ENCODE measurements around the gene CENPN.

CENPN gene

DNA sequence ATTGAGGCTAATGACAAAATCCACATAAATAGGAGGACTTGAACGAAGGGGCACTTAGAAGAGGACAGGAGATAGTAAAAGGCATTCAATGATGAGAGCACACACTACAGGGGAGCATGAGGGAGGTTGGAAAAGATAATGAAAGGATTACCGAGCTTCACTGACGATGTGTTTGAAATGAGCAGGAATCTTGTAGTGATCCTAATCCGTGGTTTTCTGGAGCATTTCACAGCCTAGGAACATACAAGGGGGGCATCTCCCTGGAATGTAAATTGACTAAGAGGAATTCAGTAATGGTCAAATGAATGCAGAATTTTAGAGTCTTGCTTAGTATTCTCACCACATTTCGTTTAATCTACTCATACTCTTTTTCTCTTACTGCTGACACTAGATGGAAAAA, 33.8 kb downstream of the CENPN start:
- TF ChIP-seq, protein P1, sequence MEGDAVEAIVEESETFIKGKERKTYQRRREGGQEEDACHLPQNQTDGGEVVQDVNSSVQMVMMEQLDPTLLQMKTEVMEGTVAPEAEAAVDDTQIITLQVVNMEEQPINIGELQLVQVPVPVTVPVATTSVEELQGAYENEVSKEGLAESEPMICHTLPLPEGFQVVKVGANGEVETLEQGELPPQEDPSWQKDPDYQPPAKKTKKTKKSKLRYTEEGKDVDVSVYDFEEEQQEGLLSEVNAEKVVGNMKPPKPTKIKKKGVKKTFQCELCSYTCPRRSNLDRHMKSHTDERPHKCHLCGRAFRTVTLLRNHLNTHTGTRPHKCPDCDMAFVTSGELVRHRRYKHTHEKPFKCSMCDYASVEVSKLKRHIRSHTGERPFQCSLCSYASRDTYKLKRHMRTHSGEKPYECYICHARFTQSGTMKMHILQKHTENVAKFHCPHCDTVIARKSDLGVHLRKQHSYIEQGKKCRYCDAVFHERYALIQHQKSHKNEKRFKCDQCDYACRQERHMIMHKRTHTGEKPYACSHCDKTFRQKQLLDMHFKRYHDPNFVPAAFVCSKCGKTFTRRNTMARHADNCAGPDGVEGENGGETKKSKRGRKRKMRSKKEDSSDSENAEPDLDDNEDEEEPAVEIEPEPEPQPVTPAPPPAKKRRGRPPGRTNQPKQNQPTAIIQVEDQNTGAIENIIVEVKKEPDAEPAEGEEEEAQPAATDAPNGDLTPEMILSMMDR (IDR thresholded peaks at IDR 0.05; ENCODE audit: low read depth, low read length) = no peak
- no peak for DNase-seq (ENCODE audit: extremely low read depth, low read depth)

DNA sequence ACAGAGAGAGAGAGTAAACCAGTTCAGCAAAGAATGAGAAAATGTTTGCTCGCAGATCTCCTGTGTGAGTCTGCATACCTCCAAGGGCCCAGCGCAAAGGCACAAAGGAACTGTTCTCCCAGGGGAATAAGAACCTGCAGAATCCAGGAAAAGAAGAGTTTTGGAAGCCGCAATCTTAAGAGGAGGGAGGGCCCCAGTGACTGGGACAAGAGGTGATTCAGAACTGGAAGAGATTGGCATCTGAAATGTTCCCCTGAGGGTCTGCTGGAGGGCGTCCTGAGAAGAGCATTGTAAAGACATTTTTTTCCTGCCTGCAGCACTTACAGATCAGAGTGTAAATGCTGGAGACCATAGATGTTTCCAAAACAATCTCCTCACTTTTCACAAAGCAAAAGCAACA, 34.7 kb downstream of the CENPN start:
- no peak for DNase-seq (ENCODE audit: extremely low read depth, low read depth)
- TF ChIP-seq, protein P1 (IDR thresholded peaks at IDR 0.05; ENCODE audit: low read depth, low read length) = no peak

DNA sequence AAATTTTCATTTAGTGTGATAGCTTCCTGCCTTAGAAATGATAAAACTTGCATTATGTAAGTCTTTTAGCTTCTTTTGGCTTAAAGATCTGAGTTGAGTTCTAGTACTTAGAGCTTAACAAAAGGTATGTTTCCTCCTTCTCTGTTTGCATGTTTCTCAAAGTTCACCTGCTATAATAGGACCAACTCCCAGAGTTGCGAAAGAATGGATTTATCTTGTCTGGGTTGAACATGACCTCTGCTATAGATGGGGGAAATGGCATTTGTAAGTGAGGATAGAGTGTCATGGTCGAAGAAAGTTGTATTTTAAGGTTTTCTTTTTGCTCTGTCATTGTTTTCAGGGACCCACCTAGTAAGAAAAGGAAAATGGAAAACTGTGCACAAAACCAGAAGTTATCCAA, 35.8 kb downstream of the CENPN start:
- TF ChIP-seq, protein P1 (IDR thresholded peaks at IDR 0.05; ENCODE audit: low read depth, low read length) = no peak
- DNase-seq (ENCODE audit: extremely low read depth, low read depth) = no peak

DNA sequence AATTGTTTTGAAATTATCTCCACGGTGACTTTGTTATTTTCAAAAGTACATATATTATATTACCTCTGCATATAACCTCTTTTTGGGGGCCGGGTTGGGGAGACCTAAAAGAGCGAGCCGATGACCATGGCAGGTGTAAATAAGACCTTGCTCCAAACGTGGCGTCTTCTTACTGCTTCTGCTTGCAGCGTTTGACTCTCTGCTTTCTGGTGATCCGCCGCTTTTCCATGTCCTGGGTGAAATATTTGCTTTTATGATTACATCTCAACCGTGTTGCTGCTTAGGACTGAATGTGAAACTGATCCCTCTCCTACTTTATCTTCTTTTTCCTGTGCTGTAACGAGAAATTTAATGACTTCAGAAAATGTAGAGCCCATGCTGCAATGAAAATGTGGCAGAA, 46.7 kb downstream of the CENPN start:
- TF ChIP-seq, protein P1 (IDR thresholded peaks at IDR 0.05; ENCODE audit: low read depth, low read length) = no peak
- no peak for DNase-seq (ENCODE audit: extremely low read depth, low read depth)

DNA sequence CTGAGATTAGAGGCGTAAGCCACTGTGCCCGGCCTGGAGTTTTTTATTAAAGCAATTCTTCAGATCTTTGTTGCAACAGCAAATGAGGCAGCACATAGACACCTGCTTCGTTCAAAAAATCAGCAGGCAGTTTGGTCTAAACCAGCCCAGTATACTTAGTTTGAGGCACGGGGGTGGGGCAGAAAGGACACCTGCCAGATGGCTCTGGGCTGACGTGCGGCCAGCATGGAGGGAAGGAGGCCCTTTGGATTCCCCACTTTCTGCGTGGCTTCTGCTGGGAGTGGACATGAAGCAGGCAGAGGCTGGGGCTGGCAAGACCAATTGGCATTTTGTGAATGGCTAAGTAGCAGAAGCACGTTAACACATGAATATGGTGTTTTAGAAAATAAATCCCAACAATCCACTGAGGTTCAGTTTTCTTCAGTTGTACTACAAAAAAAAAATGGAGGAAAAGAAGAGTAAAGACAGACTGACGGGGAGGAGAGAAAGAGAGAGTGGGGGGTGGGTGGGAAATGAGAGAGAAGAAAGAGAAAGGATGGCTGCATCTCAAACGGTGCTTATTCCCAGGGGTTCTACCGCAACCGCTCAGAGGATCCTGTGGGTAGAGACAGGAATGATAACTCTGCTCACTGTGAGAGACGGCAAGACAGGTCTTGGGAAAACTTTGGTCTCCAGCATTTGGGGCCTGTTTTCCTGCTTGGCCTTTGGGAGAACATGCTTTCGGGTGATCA, 53.7 kb downstream of the CENPN start:
- DNase-seq (ENCODE audit: extremely low read depth, low read depth) = no peak
- TF ChIP-seq, protein P1 (IDR thresholded peaks at IDR 0.05; ENCODE audit: low read depth, low read length) = no peak

DNA sequence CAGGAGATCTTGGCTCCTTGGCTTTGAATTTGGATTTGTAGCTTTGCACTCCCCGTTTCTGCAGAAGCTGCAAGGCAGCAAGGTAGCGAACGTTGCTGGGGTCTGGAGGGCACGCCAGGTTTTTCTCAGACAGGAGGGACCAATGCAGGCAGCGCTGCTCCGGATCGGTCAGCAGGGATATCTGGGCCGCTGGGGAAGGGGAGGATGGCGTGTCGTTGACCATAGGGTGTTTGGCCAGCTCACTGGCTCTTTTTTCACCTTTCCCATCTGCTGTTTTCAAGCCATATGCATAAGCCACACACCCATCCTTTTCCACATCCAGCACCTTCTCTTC, 54.3 kb downstream of the CENPN start:
- no peak for DNase-seq (ENCODE audit: extremely low read depth, low read depth)
- TF ChIP-seq, protein P1 (IDR thresholded peaks at IDR 0.05; ENCODE audit: low read depth, low read length) = no peak

DNA sequence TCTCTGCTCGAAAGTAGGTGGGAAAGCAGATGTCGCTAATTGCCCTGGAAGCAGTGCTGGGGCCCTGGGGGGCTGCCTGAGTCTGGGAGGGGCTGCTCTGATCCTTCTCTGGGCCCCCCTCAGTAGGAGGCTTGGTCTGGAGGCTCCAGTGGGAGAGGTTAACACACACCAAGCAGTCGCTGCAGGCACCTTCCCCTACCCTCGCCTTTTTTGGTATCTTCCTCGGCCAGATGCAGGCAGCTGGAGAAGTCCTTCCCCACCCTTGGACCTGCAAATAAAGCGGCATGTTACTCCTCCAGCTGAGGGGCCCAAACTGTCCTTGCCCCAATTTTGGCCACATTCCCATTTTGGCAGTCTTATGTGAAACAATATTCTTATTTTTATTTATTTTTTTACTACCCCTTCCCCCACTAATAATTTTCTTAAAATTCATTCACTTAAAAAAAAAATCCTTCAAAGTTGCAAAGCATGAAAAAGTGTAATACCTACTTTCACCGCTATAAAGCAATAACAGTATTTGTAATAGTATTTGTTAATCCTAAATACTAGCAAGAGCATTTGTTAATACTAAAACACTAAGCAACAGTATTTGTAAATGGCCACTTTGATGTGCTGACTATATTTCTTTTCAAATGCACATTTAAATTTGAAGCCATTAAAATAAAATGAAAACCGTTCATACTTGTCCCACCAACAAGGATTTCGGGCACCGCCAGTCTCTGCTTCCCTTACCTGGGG, 55.0 kb downstream of the CENPN start:
- no peak for DNase-seq (ENCODE audit: extremely low read depth, low read depth)
- TF ChIP-seq, protein P1 (IDR thresholded peaks at IDR 0.05; ENCODE audit: low read depth, low read length) = no peak
